Mesenchymal stem cell (in vitro differentiated cells and primary cell): Measurements from ENCODE around the gene GPR26.
"Not testable (repeated sequence)": the region's sequence is repeated elsewhere in the genome, so short reads cannot be mapped to it uniquely, and the experiment has no call there.

ENCODE experiments used
- DNase-seq: peaks from one replicate; pipeline ENCODE4 v3.0.0-alpha.2; 2013
- H2AFZ ChIP-seq: one replicate; pipeline ENCODE4 v1.6.1; 2013; ENCODE audit warnings: low read depth, mild to moderate bottlenecking, control low read depth, inconsistent platforms, low read length, moderate library complexity
- H2AK5ac ChIP-seq: 2 replicates; pipeline ENCODE4 v1.6.1; 2013; ENCODE audit warnings: low read length, moderate library complexity, mild to moderate bottlenecking, inconsistent platforms; ENCODE audit not compliant: severe bottlenecking
- H2BK120ac ChIP-seq: one replicate; pipeline ENCODE4 v1.6.1; 2013; ENCODE audit warnings: low read depth, mild to moderate bottlenecking, inconsistent platforms, low read length, moderate library complexity
- H2BK12ac ChIP-seq, 2 experiments: one replicate each; pipeline ENCODE4 v1.6.1; 2013; ENCODE audit warnings: inconsistent platforms in 2 of 2, low read length in 2 of 2, mild to moderate bottlenecking in 2 of 2, moderate library complexity in 2 of 2, control low read depth in 1 of 2
- H2BK15ac ChIP-seq: one replicate; pipeline ENCODE4 v1.6.1; 2013; ENCODE audit warnings: mild to moderate bottlenecking, low read depth, inconsistent platforms; ENCODE audit not compliant: poor library complexity, severe bottlenecking
- H2BK5ac ChIP-seq: 2 replicates; pipeline ENCODE4 v1.6.1; 2013; ENCODE audit warnings: low read depth, mild to moderate bottlenecking, low read length, control low read depth, inconsistent platforms; ENCODE audit not compliant: poor library complexity, severe bottlenecking
- H3K14ac ChIP-seq, 2 experiments: one replicate each; pipeline ENCODE4 v1.6.1; 2013; ENCODE audit warnings: inconsistent platforms in 2 of 2, low read length in 2 of 2, control low read depth in 1 of 2, mild to moderate bottlenecking in 1 of 2, moderate library complexity in 1 of 2
- H3K18ac ChIP-seq, 2 experiments: one replicate each; pipeline ENCODE4 v1.6.1; 2013; ENCODE audit warnings: inconsistent platforms in 2 of 2, low read length in 2 of 2, control low read depth in 1 of 2, low read depth in 1 of 2, mild to moderate bottlenecking in 1 of 2
- H3K23ac ChIP-seq, 2 experiments: one replicate each; pipeline ENCODE4 v1.6.1; 2013; ENCODE audit warnings: inconsistent platforms in 2 of 2, low read length in 2 of 2, mild to moderate bottlenecking in 2 of 2, moderate library complexity in 2 of 2, control low read depth in 1 of 2
- H3K27ac ChIP-seq: 2 replicates; pipeline ENCODE4 v1.5.1; 2013; ENCODE audit warnings: mild to moderate bottlenecking, moderate library complexity, low read length, control low read depth, inconsistent platforms; ENCODE audit not compliant: poor library complexity, severe bottlenecking
- H3K27me3 ChIP-seq, 2 experiments: 2 replicates each; pipeline versions ENCODE4 v1.6.1 to v1.7.0; 2013; ENCODE audit warnings: low read length in 2 of 2, mild to moderate bottlenecking in 2 of 2, moderate library complexity in 2 of 2, control low read depth in 1 of 2, inconsistent platforms in 1 of 2; ENCODE audit not compliant: control insufficient read depth in 1 of 2, insufficient read depth in 1 of 2
- H3K36me3 ChIP-seq, 2 experiments: 2 replicates each; pipeline versions ENCODE4 v1.6.1 to v1.7.0; 2013; ENCODE audit warnings: low read length in 2 of 2, control low read depth in 1 of 2, inconsistent platforms in 1 of 2, low read depth in 1 of 2, mild to moderate bottlenecking in 1 of 2; ENCODE audit not compliant: insufficient read depth in 2 of 2, control insufficient read depth in 1 of 2
- H3K4ac ChIP-seq, 2 experiments: one replicate each; pipeline ENCODE4 v1.6.1; 2013; ENCODE audit warnings: inconsistent platforms in 2 of 2, low read length in 2 of 2, mild to moderate bottlenecking in 2 of 2, moderate library complexity in 2 of 2, control low read depth in 1 of 2, low read depth in 1 of 2
- H3K4me1 ChIP-seq: 2 replicates; pipeline ENCODE4 v1.6.1; 2013; ENCODE audit warnings: low read depth, low read length, control low read depth; ENCODE audit not compliant: control insufficient read depth, insufficient read depth
- H3K4me2 ChIP-seq: 2 replicates; pipeline ENCODE4 v1.6.1; 2013; ENCODE audit warnings: low read length, mild to moderate bottlenecking, inconsistent platforms; ENCODE audit not compliant: poor library complexity, severe bottlenecking
- H3K4me3 ChIP-seq, 2 experiments: 2 replicates each; pipeline versions ENCODE4 v1.5.1 to v1.7.0; 2013; ENCODE audit warnings: low read length in 2 of 2, mild to moderate bottlenecking in 2 of 2, control low read depth in 1 of 2, low read depth in 1 of 2; ENCODE audit not compliant: insufficient read depth in 1 of 2
- H3K79me1 ChIP-seq: replicated peaks from 2 replicates; pipeline ENCODE4 v1.6.1; 2013; ENCODE audit warnings: mild to moderate bottlenecking, control low read depth, low read length, inconsistent platforms; ENCODE audit not compliant: poor library complexity, severe bottlenecking
- H3K9ac ChIP-seq: 2 replicates; pipeline ENCODE4 v1.7.0; 2013; ENCODE audit warnings: mild to moderate bottlenecking, low read length, moderate library complexity
- H3K9me3 ChIP-seq: 2 replicates; pipeline ENCODE4 v1.7.0; 2013; ENCODE audit warnings: mild to moderate bottlenecking, low read length; ENCODE audit not compliant: control insufficient read depth
- H4K8ac ChIP-seq: one replicate; pipeline ENCODE4 v1.6.1; 2013; ENCODE audit warnings: inconsistent platforms, mild to moderate bottlenecking, low read length, moderate library complexity
- H4K91ac ChIP-seq: one replicate; pipeline ENCODE4 v1.6.1; 2013; ENCODE audit warnings: mild to moderate bottlenecking, low read length, inconsistent platforms
- WGBS: methylation state at CpG from one replicate; pipeline ENCODE4 v1.1.7; 2013; ENCODE audit warnings: mixed read lengths; 5-methylcytosine and 5-hydroxymethylcytosine counted together

The GPR26 gene

GRCh38 chr10:123726381-123726780 lies 60.2 kb downstream of the GPR26 start:
- Histone ChIP-seq H3K18ac (no peak overlapping the region), H3K79me1 (no peaks in the 10 kb centered on the region), H3K36me3 (no peaks in the 10 kb centered on the region), H2BK15ac (no peak overlapping the region), H3K27ac (no peak overlapping the region), H3K4me3 (no peak overlapping the region), H3K27me3 (peaks cover 0 to 7% of the 10 kb centered on the region in 2 experiments), H2BK5ac (no peak overlapping the region), H4K91ac (no peak overlapping the region), H2AK5ac (no peak overlapping the region), H2BK12ac (no peak overlapping the region), H3K9ac (no peak overlapping the region), H3K14ac (no peak overlapping the region), H3K9me3 (peaks cover 7% of the 10 kb centered on the region), H3K4ac (no peak overlapping the region), H3K23ac (no peak overlapping the region), H2AFZ (no peak overlapping the region), H4K8ac (no peak overlapping the region), H2BK120ac (no peak overlapping the region), H3K4me1 (no peaks in the 10 kb centered on the region), H3K4me2 (no peak overlapping the region)
- DNase-seq = no peak
- WGBS = 63% methylated on average over 3 of the region's 3 CpGs

GRCh38 chr10:123726836-123727235 lies 60.7 kb downstream of the GPR26 start:
- Histone ChIP-seq H2BK15ac (no peak overlapping the region), H3K79me1 (no peaks in the 10 kb centered on the region), H4K8ac (no peak overlapping the region), H2BK12ac (no peak overlapping the region), H3K18ac (no peak overlapping the region), H3K36me3 (no peaks in the 10 kb centered on the region), H3K4me3 (no peak overlapping the region), H3K23ac (no peak overlapping the region), H3K4me2 (no peak overlapping the region), H3K4me1 (no peaks in the 10 kb centered on the region), H4K91ac (no peak overlapping the region), H3K9ac (no peak overlapping the region), H3K14ac (no peak overlapping the region), H2BK5ac (no peak overlapping the region), H2AFZ (no peak overlapping the region), H2AK5ac (no peak overlapping the region), H2BK120ac (no peak overlapping the region), H3K4ac (no peak overlapping the region), H3K27ac (no peak overlapping the region), H3K9me3 (peaks cover 7% of the 10 kb centered on the region), H3K27me3 (peaks cover 0 to 3% of the 10 kb centered on the region in 2 experiments)
- DNase-seq = no peak
- WGBS = 76% methylated on average over 2 of the region's 2 CpGs

GRCh38 chr10:123729523-123729922 lies 63.4 kb downstream of the GPR26 start:
- Histone ChIP-seq H2BK12ac (no peak overlapping the region), H3K18ac (no peak overlapping the region), H3K36me3 (no peaks in the 10 kb centered on the region), H3K23ac (no peak overlapping the region), H2AFZ (no peak overlapping the region), H3K4me3 (no peak overlapping the region), H3K9ac (no peak overlapping the region), H3K14ac (no peak overlapping the region), H2BK120ac (no peak overlapping the region), H3K27me3 (no peaks in the 10 kb centered on the region), H3K4me2 (no peak overlapping the region), H3K27ac (no peak overlapping the region), H3K79me1 (no peaks in the 10 kb centered on the region), H3K4ac (no peak overlapping the region), H4K91ac (no peak overlapping the region), H2BK15ac (no peak overlapping the region), H2AK5ac (no peak overlapping the region), H3K9me3 (peaks cover 12% of the 10 kb centered on the region), H3K4me1 (no peaks in the 10 kb centered on the region), H4K8ac (no peak overlapping the region), H2BK5ac (no peak overlapping the region)
- 78% methylated on average over 5 of the region's 6 CpGs for WGBS
- DNase-seq = no peak

GRCh38 chr10:123736917-123737316 lies 70.8 kb downstream of the GPR26 start:
- DNase-seq, H3K27ac ChIP-seq, H3K23ac ChIP-seq: not testable (repeated sequence)

More at GRCh38 chr10:123736917-123737316, 70.8 kb downstream of the GPR26 start:
- H2BK15ac ChIP-seq, H3K27me3 ChIP-seq, H3K4me3 ChIP-seq, H3K36me3 ChIP-seq, H3K4me1 ChIP-seq, H4K91ac ChIP-seq, H3K14ac ChIP-seq, H3K9ac ChIP-seq, H2AFZ ChIP-seq, H2AK5ac ChIP-seq, H2BK120ac ChIP-seq, H4K8ac ChIP-seq, H3K4me2 ChIP-seq, H2BK12ac ChIP-seq, H3K18ac ChIP-seq, H2BK5ac ChIP-seq, H3K79me1 ChIP-seq, H3K4ac ChIP-seq: not testable (repeated sequence)
- peaks cover 13% of the 10 kb centered on the region for H3K9me3 ChIP-seq
- 57% methylated on average over 2 of the region's 4 CpGs for WGBS
